Tibial nerve (tissue), 3 donors: ENCODE data around the gene ANKDD1B.

Experiments used
- POLR2A ChIP-seq, 2 donors: fragments of 450-650 bp; IDR thresholded peaks; one replicate each; pipeline ENCODE4 v1.6.1; 2017; ENCODE audit warnings: antibody characterized with exemption in 2 of 2, mild to moderate bottlenecking in 2 of 2, moderate library complexity in 2 of 2
- TF ChIP-seq, protein P1 (sequence below), 5 experiments: fragments of 200-600 bp in 3 of 5; fragments of 450-650 bp in 2 of 5; sonication (generic) in 3 of 5; IDR thresholded peaks; one replicate each; pipeline ENCODE4 v1.5.1; 2016 to 2019; ENCODE audit warnings: antibody characterized with exemption in 5 of 5, mild to moderate bottlenecking in 3 of 5, moderate library complexity in 2 of 5

- TF ChIP-seq, protein P1, sequence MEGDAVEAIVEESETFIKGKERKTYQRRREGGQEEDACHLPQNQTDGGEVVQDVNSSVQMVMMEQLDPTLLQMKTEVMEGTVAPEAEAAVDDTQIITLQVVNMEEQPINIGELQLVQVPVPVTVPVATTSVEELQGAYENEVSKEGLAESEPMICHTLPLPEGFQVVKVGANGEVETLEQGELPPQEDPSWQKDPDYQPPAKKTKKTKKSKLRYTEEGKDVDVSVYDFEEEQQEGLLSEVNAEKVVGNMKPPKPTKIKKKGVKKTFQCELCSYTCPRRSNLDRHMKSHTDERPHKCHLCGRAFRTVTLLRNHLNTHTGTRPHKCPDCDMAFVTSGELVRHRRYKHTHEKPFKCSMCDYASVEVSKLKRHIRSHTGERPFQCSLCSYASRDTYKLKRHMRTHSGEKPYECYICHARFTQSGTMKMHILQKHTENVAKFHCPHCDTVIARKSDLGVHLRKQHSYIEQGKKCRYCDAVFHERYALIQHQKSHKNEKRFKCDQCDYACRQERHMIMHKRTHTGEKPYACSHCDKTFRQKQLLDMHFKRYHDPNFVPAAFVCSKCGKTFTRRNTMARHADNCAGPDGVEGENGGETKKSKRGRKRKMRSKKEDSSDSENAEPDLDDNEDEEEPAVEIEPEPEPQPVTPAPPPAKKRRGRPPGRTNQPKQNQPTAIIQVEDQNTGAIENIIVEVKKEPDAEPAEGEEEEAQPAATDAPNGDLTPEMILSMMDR (IDR thresholded peaks at IDR 0.05), result no peak
- no peak for TF ChIP-seq POLR2A (IDR thresholded peaks at IDR 0.05)
These were observed 109.6 kb downstream of the ANKDD1B start for GRCh38 chr5:75720882-75721281.
